Prostate gland (tissue), 2 donors: ENCODE data around the gene SNRNP40. TPM values are rescaled to one million over a fixed set of nuclear protein-coding genes. Genes with fewer than 3 reads are reported as not detected.

ENCODE experiments used
- DNase-seq: peaks from one replicate; pipeline ENCODE4 v3.0.0-alpha.2; 2019; ENCODE audit warnings: low spot score
- H3K27ac ChIP-seq, 2 donors: fragments of 200-600 bp; sonication (generic); 2 replicates each; pipeline ENCODE4 v1.5.1; 2017 to 2019
- H3K27me3 ChIP-seq: fragments of 200-600 bp; sonication (generic); replicated peaks from 2 replicates; pipeline ENCODE4 v1.5.1; 2019; ENCODE audit not compliant: insufficient read depth
- H3K36me3 ChIP-seq, 2 donors: fragments of 200-600 bp; sonication (generic); 1 replicate in 1 of 2; 2 replicates in 1 of 2; pipeline versions ENCODE4 v1.5.1 to v1.8.1; 2017 to 2019
- H3K4me1 ChIP-seq: fragments of 200-600 bp; sonication (generic); replicated peaks from 2 replicates; pipeline ENCODE4 v1.5.1; 2019
- H3K4me3 ChIP-seq, 2 donors: fragments of 200-600 bp; sonication (generic); 2 replicates each; pipeline ENCODE4 v1.5.1; 2017 to 2019
- H3K9me3 ChIP-seq: fragments of 200-600 bp; sonication (generic); 2 replicates; pipeline ENCODE4 v1.5.1; 2017
- CTCF ChIP-seq, 4 experiments: fragments of 200-600 bp in 2 of 4; fragments of 450-650 bp in 2 of 4; sonication (generic) in 2 of 4; IDR thresholded peaks; 1 replicate in 3 of 4; 2 replicates in 1 of 4; pipeline ENCODE4 v1.5.1; 2016 to 2019; ENCODE audit warnings: antibody characterized with exemption in 4 of 4, mild to moderate bottlenecking in 2 of 4, moderate library complexity in 2 of 4
- POLR2A ChIP-seq: fragments of 450-650 bp; IDR thresholded peaks from one replicate; pipeline ENCODE4 v1.6.1; 2016; ENCODE audit warnings: antibody characterized with exemption, mild to moderate bottlenecking
- POLR2AphosphoS5 ChIP-seq: sonication (generic); formaldehyde crosslinking; IDR thresholded peaks from one replicate; pipeline ENCODE4 v1.6.1; 2017; ENCODE audit warnings: antibody characterized with exemption
- WGBS: methylation state at CpG from one replicate; pipeline ENCODE4 v1.1.5; 2018; 5-methylcytosine and 5-hydroxymethylcytosine counted together
- intact Hi-C: fragments of 100-400 bp; cut with DNase I; formaldehyde crosslinking; loops from one replicate; pipeline ENCODE4 v1.14.2; 2022
- total RNA-seq, 2 donors: library from RNA; depleted of rRNA; stranded (reverse); fragments of >200 nt; gene quantifications; one replicate each; pipeline ENCODE4 v1.1.0, GENCODE V29; 2016

The SNRNP40 gene
- total RNA-seq, 2 donors from 2014 or later = 58.7 to 65.4 TPM

DNA sequence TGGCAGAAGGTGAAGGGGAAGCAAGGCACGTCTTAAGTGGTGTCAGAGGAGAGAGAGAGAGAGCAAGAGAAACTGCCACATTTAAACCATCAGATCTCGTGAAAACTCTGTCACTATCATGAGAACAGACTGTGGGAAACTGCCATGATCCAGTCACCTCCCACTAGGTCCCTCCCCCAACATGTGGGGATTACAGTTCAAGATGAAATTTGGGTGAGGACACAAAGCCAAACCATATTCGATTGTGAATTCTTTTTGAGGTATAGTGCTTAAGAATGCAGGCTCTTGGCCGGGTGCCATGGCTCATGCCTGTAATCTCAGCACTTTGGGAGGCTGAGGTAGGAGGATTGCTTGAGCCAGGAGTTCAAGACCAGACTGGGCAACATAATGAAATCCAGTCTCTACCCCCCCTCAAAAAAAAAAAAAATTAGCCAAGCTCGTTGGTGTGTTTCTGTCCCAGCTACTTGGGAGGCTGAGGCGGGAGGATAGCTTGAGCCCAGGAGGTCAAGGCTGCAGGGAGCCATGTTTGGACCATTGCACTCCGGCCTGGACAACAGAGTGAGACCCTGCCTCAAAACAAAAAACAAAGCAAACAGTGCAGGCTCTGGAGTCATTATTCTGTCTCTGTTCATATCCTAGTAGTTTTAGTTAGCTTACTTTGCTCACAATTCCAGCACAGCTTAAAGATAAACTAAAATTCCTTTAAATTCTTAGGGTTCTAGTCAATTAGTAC lies 6.3 kb upstream of the SNRNP40 start:
- intact Hi-C loops = no loop called here
- Histone ChIP-seq H3K36me3 (no peaks in the 10 kb centered on the region), H3K27ac (no peak overlapping the region), H3K4me3 (no peak overlapping the region), H3K9me3 (no peaks in the 10 kb centered on the region), H3K27me3 (no peaks in the 10 kb centered on the region), H3K4me1 (peaks cover 4% of the 10 kb centered on the region)
- no peak for DNase-seq
- 80% methylated on average over 7 of the region's 7 CpGs for WGBS
- no peak for TF ChIP-seq POLR2AphosphoS5
- no peak for TF ChIP-seq POLR2A
- TF ChIP-seq CTCF (IDR thresholded peaks at IDR 0.05) = no peak

GRCh38 chr1:31300193-31300592 lies 3.6 kb upstream of the SNRNP40 start:
- Histone ChIP-seq H3K27ac (no peak overlapping the region), H3K36me3 (no peaks in the 10 kb centered on the region), H3K4me1 (peaks cover 7% of the 10 kb centered on the region), H3K9me3 (no peaks in the 10 kb centered on the region), H3K4me3 (no peak overlapping the region), H3K27me3 (no peaks in the 10 kb centered on the region)
- no peak for DNase-seq
- no peak for TF ChIP-seq POLR2AphosphoS5
- TF ChIP-seq POLR2A = no peak
- no peak for TF ChIP-seq CTCF (IDR thresholded peaks at IDR 0.05)
- intact Hi-C loops = no loop called here
- WGBS = 89% methylated on average over 3 of the region's 3 CpGs

DNA sequence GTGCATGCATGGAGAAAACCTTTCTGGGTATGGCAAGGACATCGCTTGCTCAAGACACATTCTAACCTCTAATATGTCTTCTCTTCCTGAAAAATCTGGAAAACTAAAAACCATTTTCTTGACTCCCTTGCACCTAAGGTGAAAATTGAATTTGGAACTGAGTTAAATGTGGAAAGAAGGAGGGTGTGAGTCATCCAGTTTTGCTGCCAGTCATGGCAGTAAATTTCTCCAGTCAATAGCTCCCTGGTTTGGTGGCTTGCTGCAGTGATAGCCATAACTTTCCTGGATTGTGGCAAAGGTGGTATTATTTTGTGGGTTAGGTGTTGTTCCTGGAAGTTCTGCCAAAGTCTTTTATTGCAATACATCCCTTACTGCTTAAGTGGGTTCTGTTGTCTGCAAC lies 2.8 kb upstream of the SNRNP40 start:
- H3K27me3 ChIP-seq = no peaks in the 10 kb centered on the region
- intact Hi-C loops = loop anchor here (5.0 kb wide), 1 partner anchor 73 kb away; the partner anchor contains the start of gene FABP3
- no peaks in the 10 kb centered on the region for H3K9me3 ChIP-seq
- no peak for DNase-seq
- TF ChIP-seq CTCF (IDR thresholded peaks at IDR 0.05) (no peak), POLR2A (no peak), POLR2AphosphoS5 (no peak)
- H3K4me1 ChIP-seq = peaks cover 7% of the 10 kb centered on the region
- no peak overlapping the region for H3K27ac ChIP-seq
- H3K4me3 ChIP-seq = no peak overlapping the region
- whole genome bisulfite sequencing = 95% methylated on average over 1 of the region's 1 CpG
- H3K36me3 ChIP-seq = no peaks in the 10 kb centered on the region

DNA sequence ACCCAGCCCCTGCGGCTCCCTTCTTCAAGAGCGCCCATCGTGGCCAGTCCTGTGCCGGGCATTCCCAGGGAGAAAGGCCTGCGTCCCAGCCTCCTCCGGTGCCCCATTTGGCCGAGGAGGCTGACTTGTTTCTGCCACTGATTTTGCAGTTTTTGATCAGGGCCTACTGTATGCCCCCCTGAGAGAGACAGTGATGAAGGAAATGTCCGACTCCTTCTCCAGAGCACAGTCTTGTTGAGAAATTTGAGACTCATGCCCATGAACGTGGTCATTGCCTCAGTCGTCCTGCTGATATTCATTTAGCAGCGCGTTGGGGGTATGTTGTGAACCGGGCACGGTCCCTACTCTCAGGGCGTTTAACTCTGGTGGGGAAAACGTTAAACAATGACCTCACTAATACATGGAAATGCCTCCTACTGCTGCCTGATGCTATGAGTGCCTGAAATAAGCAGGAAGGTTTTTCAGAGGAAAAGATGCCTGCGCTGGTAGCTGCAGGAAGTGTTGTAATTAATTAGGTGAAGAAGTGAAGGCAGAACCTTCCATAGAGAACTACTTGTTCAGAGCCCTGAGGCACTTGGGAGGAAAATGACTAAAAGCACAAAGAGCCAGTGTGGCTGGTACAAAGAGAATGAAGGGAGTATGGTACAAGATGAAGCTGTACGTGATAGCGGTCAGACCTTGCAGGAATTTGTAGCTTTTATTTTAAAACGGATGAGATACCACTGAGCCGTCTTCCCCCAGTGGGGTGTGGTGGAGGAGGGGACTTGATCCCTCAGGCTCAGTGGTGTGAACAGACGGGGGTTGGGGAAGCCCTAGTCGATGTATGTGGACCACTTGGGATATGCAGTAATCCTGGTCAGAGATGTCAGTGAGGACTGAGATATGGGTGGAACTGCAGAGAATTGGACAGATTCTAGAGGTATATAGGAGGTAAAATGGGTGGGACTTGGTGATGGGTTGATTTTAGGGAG lies 974 bp upstream of the SNRNP40 start:
- Histone ChIP-seq H3K36me3 (no peaks in the 10 kb centered on the region), H3K4me1 (peaks cover 7% of the 10 kb centered on the region), H3K27me3 (no peaks in the 10 kb centered on the region), H3K9me3 (no peaks in the 10 kb centered on the region), H3K27ac (peak overlapping the region; percentile 69 to 77), H3K4me3 (peak overlapping the region; percentile 83 to 94)
- no peak for DNase-seq
- intact Hi-C loops = loop anchor here (5.0 kb wide), 1 partner anchor 75 kb away; the partner anchor contains the start of gene FABP3
- 4% methylated on average over 20 of the region's 23 CpGs for WGBS
- no peak for TF ChIP-seq CTCF (IDR thresholded peaks at IDR 0.05)
- TF ChIP-seq POLR2AphosphoS5 = no peak
- no peak for TF ChIP-seq POLR2A
